Activated T-helper 17 cell treated with anti-CD3 and anti-CD28 coated beads, Interleukin-2, amount 50 U/mL, for 72 hours (primary cell): ENCODE results near the gene COX20. TPM values are rescaled to one million over a fixed set of nuclear protein-coding genes. Genes with fewer than 3 reads are reported as not detected.
"Not testable (repeated sequence)": the region's sequence is repeated elsewhere in the genome, so short reads cannot be mapped to it uniquely, and the experiment has no call there.

ENCODE experiments used
- ATAC-seq: fragments of 150-1000 bp; cut with Tn5 transposase; replicated peaks from 2 replicates; pipeline ENCODE4 v1.10.0; 2021; ENCODE audit warnings: mild to moderate bottlenecking, moderate library complexity
- H3K27ac Mint-ChIP-seq: one replicate; pipeline ENCODE4 v1.8.0; 2022; ENCODE audit warnings: mixed read lengths
- H3K27me3 Mint-ChIP-seq: one replicate; pipeline ENCODE4 v1.8.0; 2022; ENCODE audit warnings: mixed read lengths
- H3K36me3 Mint-ChIP-seq: one replicate; pipeline ENCODE4 v1.8.0; 2022; ENCODE audit warnings: low read depth, mild to moderate bottlenecking, mixed read lengths
- H3K4me1 Mint-ChIP-seq: one replicate; pipeline ENCODE4 v1.8.0; 2022; ENCODE audit warnings: mixed read lengths
- H3K4me3 Mint-ChIP-seq: one replicate; pipeline ENCODE4 v1.8.0; 2022; ENCODE audit warnings: mild to moderate bottlenecking, mixed read lengths
- H3K9me3 Mint-ChIP-seq: one replicate; pipeline ENCODE4 v1.8.0; 2022; ENCODE audit warnings: mixed read lengths
- total RNA-seq, 2 donors: library from RNA; stranded (reverse); gene quantifications; one replicate each; pipeline ENCODE4 v1.2.3, GENCODE V29; 2022

Gene COX20, protein sequence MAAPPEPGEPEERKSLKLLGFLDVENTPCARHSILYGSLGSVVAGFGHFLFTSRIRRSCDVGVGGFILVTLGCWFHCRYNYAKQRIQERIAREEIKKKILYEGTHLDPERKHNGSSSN
- total RNA-seq, result 10 to 100 TPM; 38.7 to 43.1 TPM

DNA sequence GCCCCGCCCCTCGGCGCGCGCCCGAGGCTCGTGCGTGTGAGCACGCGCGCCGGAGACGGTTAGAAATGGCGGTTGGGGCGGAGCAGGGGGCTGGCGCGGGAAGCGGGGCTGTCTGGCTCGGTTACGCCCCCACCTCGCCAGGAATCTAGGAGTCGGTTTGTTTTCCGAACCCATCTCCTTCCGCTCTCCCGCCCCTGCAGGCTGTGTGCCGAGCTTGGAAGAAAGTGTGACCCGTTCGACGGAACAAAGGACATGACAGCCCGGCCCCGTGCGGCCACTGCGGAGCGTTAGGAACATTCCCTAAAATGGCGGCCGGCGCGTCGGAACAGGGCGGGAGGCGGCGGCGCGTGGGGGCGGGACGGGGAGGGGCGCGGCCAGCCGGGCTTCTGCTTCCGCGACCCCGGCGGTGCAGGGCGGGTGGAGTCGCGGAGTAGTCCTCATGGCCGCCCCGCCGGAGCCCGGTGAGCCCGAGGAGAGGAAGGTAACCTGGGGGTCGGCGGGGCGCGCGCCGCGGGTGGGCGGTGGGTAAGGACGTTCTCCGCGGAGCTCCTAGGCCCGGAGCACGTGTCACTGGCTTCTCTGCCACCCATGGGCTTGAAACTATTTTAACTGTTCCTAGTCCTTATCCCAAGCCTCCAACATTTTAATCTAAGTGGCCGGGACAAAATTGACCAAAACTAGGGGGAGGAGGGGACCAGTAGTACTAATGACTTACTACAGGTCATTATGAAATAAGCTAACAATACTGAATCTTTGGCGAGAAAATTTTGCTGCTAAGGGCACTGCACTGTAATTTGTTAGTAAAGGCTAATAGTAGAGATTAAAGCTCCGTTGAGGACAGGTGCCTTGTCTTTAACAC, at the start of gene COX20:
Gene COX20, plus strand, starts transcription at position 383 of the 859 bp plus-strand sequence. Its CDS starts 57 bp downstream, at position 440.
- peak; percentile 67 for ATAC-seq
- Mint-ChIP-seq H3K36me3 (peaks cover 62% of the 10 kb centered on the region), H3K4me1 (peaks cover 37% of the 10 kb centered on the region), H3K9me3 (no peaks in the 10 kb centered on the region), H3K27ac (peak within 1 kb of the TSS; percentile 97), H3K4me3 (peak within 1 kb of the TSS; percentile 93), H3K27me3 (no peaks in the 10 kb centered on the region)

DNA sequence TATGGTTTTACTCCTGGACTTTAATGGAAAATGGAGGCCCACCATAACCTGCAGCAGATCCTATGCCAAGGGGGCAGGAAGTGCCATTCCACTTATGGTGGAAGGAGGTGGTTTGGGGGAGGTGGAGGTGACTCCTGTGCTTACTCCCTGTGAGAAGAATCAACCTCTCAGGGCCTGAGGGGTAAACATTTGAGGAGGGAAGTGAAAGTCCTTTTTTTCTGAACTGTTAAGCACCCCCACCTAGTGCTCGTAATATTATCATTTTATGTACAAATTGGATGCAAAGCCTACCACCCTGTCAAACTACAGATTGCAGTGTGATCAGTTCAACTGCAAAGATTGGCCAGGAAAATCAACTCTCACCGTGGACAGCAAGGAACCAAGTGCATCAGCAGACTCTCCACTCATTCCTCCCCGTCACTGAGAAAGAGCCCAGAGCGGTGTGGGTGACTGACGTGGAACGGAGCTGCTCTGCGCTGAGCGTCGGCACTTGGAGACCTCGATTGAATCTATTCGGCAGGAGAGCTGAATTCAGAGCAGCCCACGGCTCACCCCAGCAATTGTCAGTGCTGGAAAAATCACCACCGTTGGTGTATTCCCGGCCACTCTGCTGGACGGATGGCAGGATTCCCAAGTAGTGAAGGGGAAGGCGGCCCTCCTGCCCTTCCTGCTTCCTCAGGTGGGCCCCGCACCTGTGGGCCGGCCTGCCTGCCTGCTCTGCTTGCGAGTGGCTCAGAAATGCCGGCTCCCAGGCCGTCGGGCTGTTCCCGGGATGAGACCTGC, 46.8 kb upstream of the COX20 start:
- no peak overlapping the region for H3K4me3 Mint-ChIP-seq
- no peaks in the 10 kb centered on the region for H3K9me3 Mint-ChIP-seq
- H3K36me3 Mint-ChIP-seq, result no peaks in the 10 kb centered on the region
- no peaks in the 10 kb centered on the region for H3K4me1 Mint-ChIP-seq
- H3K27ac Mint-ChIP-seq, result no peak overlapping the region
- no peaks in the 10 kb centered on the region for H3K27me3 Mint-ChIP-seq
- ATAC-seq, result no peak

DNA sequence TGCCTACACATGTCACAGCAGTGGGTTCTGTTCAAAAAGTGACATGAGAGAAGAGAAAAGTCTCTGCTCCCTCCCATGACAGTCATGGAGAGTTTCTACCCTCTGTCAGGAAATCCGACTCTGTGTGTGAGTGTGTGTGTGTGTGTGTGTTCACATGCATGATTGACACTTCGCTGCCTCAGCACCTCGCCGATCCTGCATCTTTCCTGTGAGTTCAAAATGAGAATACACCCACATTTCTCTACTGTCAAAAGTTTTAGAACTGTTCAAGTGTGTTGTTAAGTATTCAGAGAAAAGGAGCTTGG, 46.2 kb upstream of the COX20 start:
- Mint-ChIP-seq H3K36me3 (no peaks in the 10 kb centered on the region), H3K4me1 (no peaks in the 10 kb centered on the region), H3K27ac (no peak overlapping the region), H3K9me3 (no peaks in the 10 kb centered on the region), H3K4me3 (no peak overlapping the region), H3K27me3 (no peaks in the 10 kb centered on the region)
- no peak for ATAC-seq

DNA sequence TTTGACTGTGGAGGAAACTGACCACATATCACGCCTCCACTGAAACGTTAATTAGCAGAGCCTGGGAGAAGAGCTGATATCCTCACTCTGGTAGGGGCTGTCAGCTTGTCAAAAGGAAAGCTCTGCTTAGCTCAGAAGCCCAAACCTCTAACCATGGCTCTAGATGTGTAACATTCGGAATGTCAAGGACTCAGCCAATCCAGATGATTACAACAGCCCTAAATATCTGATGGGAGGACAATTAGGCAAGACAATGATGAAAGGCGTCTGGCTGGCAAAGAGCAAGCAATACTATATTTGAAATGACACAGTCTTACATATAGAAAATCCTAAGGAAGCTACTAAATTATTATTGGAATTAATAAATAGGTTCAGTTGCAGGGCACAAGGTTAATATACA, 45.7 kb upstream of the COX20 start:
- no peaks in the 10 kb centered on the region for H3K27me3 Mint-ChIP-seq
- ATAC-seq, result no peak

DNA sequence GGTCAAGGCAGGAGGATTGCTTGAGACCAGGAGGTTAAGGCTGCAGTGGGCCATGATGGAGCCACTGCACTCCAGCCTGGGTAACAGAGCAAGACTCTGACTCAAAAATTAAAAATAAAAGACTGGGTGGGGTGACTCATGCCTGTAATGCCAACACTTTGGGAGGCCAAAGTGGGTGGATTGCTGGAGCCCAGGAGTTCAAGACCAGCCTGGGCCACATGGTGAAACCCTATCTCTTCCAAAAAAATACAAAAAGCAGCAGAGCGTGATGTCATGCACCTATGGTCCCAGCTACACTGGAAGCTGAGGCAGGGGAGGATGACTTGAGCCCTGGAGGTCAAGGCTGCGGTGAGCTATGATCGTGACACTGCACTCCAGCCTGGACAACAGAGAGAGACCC, 44.4 kb upstream of the COX20 start:
- H3K9me3 Mint-ChIP-seq, result no peaks in the 10 kb centered on the region
- H3K4me3 Mint-ChIP-seq, result no peak overlapping the region
- ATAC-seq, result no peak
- H3K27me3 Mint-ChIP-seq, result no peaks in the 10 kb centered on the region
- H3K4me1 Mint-ChIP-seq, result no peaks in the 10 kb centered on the region
- no peaks in the 10 kb centered on the region for H3K36me3 Mint-ChIP-seq
- no peak overlapping the region for H3K27ac Mint-ChIP-seq

More for the DNA sequence above, 45.7 kb upstream of the COX20 start:
- no peaks in the 10 kb centered on the region for H3K9me3 Mint-ChIP-seq
- H3K4me3 Mint-ChIP-seq, result no peak overlapping the region
- H3K36me3 Mint-ChIP-seq, result no peaks in the 10 kb centered on the region
- H3K27ac Mint-ChIP-seq, result no peak overlapping the region
- no peaks in the 10 kb centered on the region for H3K4me1 Mint-ChIP-seq

DNA sequence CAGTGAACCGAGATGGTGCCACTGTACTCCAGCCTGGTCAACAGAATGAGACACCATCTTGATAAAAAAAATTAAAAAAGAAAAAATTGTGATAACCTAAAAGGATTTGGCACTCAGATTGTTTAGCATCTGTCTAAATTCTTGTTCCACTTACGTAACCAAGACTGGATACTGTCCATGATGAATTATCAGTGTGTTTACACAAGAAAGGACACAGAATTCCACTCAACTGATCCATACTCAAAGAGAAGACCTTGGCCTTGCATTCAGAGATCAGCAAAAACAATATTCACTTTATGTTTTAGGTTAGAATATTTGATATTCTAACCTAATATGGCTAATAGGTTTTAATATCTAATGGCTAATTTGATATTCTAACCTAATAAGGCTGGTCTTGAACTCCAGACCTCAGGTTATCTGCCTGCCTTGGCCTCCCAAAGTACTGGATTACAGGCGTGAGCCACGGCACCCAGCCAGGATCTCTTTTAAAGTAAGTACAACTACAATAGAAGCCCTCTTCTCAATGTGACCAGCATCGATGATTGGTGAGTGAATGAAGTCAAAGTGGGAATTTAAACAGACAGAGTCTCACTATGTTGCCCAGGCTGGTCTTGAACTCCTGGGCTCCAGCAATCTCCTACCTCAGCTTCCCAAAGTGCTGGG, 43.1 kb upstream of the COX20 start:
- Mint-ChIP-seq H3K27me3 (no peaks in the 10 kb centered on the region), H3K36me3 (no peaks in the 10 kb centered on the region), H3K4me3 (no peak overlapping the region), H3K9me3 (no peaks in the 10 kb centered on the region), H3K4me1 (no peaks in the 10 kb centered on the region), H3K27ac (no peak overlapping the region)
- ATAC-seq, result no peak

DNA sequence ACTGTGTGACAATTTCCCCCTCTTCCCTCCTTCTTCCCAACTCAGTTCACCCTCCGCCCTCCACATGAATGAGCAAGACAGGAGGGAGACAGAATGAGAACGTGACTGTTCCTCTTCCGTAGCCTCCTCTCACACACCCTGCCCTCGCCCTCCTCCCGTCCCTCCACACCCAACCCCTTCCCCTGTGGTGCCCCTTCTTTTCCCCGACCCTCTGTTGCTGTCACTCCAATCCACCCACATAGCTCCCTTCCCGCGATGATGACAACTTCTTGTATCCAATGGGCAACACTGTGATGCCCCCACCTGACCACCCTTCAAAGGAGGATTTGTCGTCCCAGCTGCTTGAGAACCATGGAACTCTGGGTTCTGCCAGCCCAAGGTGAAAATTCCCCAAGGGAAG, 41.4 kb upstream of the COX20 start:
- H3K4me1 Mint-ChIP-seq, result no peaks in the 10 kb centered on the region
- no peaks in the 10 kb centered on the region for H3K36me3 Mint-ChIP-seq
- H3K9me3 Mint-ChIP-seq, result no peaks in the 10 kb centered on the region
- H3K27ac Mint-ChIP-seq, result no peak overlapping the region
- H3K27me3 Mint-ChIP-seq, result no peaks in the 10 kb centered on the region
- H3K4me3 Mint-ChIP-seq, result no peak overlapping the region
- no peak for ATAC-seq

DNA sequence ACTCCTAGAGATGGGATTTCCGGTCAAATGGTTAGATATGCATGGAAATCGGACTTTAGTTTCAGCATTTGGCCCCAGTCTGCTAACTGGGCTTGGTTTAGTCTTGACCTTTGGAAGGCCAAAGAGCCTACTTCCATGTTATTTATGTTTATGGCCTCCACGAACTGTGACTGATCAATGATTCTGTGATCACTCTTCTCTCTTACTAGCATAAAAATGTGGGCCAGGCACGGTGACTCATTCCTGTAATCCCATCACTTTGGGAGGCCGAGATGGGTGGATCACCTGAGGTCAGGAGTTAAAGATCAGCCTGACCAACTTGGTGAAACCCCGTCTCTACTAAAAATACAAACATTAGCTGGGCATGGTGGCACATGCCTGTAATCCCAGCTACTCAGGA, 40.9 kb upstream of the COX20 start:
- not testable (repeated sequence) for H3K4me3 Mint-ChIP-seq, ATAC-seq, H3K27ac Mint-ChIP-seq, H3K4me1 Mint-ChIP-seq, H3K27me3 Mint-ChIP-seq, H3K36me3 Mint-ChIP-seq, H3K9me3 Mint-ChIP-seq

DNA sequence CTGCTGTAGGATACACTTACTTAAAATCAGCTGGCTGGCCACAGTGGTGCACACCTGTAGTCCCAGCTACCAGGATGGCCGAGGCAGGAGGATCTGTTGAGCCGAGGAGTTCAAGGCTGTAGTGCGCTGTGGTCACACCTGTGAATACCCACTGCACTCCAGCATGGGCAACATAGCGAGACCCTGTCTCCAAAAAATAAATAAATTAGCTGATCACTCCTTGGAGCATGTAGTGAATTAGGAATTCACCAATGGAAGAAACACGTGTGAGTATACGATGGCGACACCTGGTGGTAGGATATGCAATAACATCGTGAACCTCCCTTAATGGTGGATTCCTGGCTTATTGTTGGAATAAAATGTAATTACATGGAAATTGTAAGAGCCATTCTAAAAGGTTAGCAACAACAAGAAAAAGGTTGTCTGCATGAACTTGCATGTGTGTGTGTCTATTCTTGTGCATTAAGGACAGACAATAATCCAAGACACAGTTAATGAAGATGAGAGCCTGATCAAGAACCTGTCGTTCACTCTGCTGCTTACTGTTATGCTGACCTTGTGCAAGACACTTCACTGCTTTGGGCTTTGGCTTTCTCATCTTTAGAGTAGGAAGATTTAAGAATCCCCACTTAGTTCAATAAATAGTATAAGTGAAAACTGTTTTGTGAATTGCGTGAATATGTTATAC, 38.6 kb upstream of the COX20 start:
- no peaks in the 10 kb centered on the region for H3K27me3 Mint-ChIP-seq
- H3K36me3 Mint-ChIP-seq, result no peaks in the 10 kb centered on the region
- no peaks in the 10 kb centered on the region for H3K4me1 Mint-ChIP-seq
- H3K9me3 Mint-ChIP-seq, result no peaks in the 10 kb centered on the region
- ATAC-seq, result no peak
- H3K4me3 Mint-ChIP-seq, result no peak overlapping the region
- H3K27ac Mint-ChIP-seq, result no peak overlapping the region

DNA sequence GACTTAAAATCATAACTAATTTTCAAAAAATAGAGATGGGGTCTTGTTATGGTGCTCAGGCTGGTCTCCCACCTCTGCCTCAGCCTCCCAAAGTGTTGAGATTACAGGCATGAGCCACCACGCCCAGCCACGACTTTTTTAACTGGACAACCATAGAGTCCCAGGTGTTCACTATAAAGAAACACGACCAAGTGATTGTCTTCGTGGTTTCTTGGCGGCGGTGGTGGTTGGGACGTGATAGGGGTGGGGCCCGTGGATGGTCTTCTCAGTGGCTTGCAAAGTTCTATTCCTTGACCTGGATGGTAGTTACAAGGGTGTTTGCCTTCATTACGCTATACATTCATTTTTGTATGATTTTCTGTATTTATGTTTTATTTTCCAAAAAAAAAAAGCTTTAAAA, 34.6 kb upstream of the COX20 start:
- Mint-ChIP-seq H3K4me3 (no peak overlapping the region), H3K36me3 (no peaks in the 10 kb centered on the region), H3K27ac (no peak overlapping the region), H3K9me3 (no peaks in the 10 kb centered on the region), H3K4me1 (no peaks in the 10 kb centered on the region), H3K27me3 (no peaks in the 10 kb centered on the region)
- ATAC-seq, result no peak

DNA sequence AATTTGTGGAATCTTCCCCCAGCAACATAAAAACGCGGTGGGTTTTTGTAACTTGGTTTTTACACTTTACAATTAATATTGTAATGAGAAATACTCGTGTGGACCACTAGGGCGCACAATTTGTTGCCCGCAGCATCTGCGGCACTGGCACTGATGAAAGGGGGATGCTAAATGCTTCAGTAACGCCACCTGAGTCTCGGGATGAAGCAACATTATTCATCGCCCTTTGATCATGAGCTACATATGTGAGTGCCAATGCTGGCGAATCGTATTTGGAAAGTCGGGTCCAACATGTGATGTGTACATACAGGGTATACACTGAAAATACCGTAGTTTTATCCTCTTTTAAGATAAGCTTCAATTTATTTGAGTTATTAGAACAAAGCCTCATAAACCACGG, 34.2 kb upstream of the COX20 start:
- ATAC-seq, result peak; percentile 81
- Mint-ChIP-seq H3K9me3 (no peaks in the 10 kb centered on the region), H3K36me3 (no peaks in the 10 kb centered on the region), H3K4me3 (no peak overlapping the region), H3K27ac (no peak overlapping the region), H3K27me3 (no peaks in the 10 kb centered on the region), H3K4me1 (no peaks in the 10 kb centered on the region)

DNA sequence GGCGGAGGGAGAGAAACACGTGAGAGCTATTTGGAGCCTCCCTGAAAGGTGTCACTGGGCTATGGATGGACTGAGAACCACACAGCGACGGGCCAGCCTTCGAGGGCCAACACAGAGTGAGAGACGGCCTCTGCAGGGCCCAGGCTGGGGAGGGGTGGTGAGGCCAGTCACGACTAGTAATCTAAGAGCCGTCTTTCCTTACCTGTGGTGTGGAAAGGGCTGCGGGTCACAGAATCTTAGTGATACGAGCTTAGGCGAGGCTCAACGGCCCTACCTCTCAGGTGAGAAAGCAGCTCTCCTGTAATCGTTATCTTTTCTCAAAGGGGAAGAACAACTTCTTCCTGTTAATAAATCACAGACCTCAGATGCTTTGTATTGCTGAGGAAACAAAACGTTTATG, 33.4 kb upstream of the COX20 start:
- H3K4me1 Mint-ChIP-seq, result no peaks in the 10 kb centered on the region
- H3K27ac Mint-ChIP-seq, result no peak overlapping the region
- no peaks in the 10 kb centered on the region for H3K9me3 Mint-ChIP-seq
- no peaks in the 10 kb centered on the region for H3K27me3 Mint-ChIP-seq
- no peaks in the 10 kb centered on the region for H3K36me3 Mint-ChIP-seq
- H3K4me3 Mint-ChIP-seq, result no peak overlapping the region
- no peak for ATAC-seq

DNA sequence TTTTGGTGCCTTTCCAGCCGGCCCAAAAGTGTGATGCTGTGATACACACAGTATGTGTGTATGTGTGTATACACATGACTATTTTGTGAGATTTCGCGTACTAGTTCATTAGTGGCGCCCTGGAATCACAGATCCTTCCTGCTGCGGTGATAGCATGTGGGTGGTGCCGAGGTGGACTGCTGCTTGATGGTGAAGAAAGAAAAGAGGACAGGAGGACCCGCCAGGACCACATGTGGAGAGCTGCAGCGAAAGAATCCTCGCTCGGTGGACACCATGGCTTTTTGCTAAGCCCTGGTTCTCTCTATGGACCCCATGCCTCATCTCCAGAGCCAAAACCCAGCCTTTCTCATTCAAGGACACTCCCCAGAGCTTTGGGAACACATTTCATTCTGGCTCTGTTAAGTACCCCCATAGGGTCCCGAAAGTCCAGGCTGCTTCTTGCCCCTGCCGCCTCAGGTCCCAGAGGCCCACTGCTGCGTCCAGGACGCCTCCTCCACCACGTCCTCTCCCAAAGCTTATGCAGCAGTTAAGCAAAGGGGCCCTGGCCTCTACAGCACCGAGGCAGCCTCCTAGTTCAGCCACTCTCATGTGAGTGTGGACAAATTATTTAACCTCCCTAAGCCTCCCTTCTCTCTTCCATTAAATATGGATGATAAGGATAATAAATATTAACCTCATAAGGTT, 32.8 kb upstream of the COX20 start:
- Mint-ChIP-seq H3K4me3 (no peak overlapping the region), H3K27ac (no peak overlapping the region), H3K9me3 (no peaks in the 10 kb centered on the region), H3K36me3 (no peaks in the 10 kb centered on the region), H3K4me1 (no peaks in the 10 kb centered on the region), H3K27me3 (no peaks in the 10 kb centered on the region)
- ATAC-seq, result no peak

DNA sequence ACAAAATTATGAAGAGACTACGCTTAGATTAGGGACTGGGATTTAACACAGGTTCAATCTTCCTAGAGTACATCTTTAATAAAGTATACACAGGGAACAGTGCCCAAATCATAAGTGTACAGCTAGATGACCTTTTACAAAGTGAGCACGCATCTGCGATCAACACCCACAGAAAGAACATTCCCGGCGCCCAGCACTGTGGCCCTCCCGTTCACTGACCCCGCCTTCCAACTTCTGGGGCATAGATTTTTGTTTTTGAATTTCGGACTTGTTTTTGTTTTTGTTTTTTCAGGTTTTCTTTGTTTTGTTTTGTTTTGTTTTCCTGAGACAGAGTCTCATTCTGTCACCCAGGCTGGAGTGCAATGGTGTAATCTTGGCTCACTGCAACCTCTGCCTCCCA, 30.6 kb upstream of the COX20 start:
- Mint-ChIP-seq H3K4me3 (no peak overlapping the region), H3K9me3 (no peaks in the 10 kb centered on the region), H3K36me3 (no peaks in the 10 kb centered on the region), H3K27ac (no peak overlapping the region), H3K27me3 (no peaks in the 10 kb centered on the region), H3K4me1 (no peaks in the 10 kb centered on the region)
- no peak for ATAC-seq
